NCI-H2196 (cell line): ENCODE results near the gene TUBGCP6.
A peak's percentile ranks its signal among the peaks of the same experiment; 100 is the strongest.
"Not testable (repeated sequence)": the region's sequence is repeated elsewhere in the genome, so short reads cannot be mapped to it uniquely, and the experiment has no call there.

Experiments
- DNase-seq: peaks from one replicate; lab custom pipeline; 2025; ENCODE audit not compliant: unreplicated experiment; lab: John Stamatoyannopoulos, UW

TUBGCP6 gene

GRCh38 chr22:50280708-50281383 is 36.0 kb upstream of the TUBGCP6 start:
- no peak for DNase-seq

GRCh38 chr22:50280022-50280707 is 35.3 kb upstream of the TUBGCP6 start:
- no peak for DNase-seq

- DNase-seq = no peak
Observed at GRCh38 chr22:50278956-50279619, 34.3 kb upstream of the TUBGCP6 start.

- DNase-seq = no peak
Observed at GRCh38 chr22:50278461-50278860, 33.6 kb upstream of the TUBGCP6 start.

- DNase-seq = no peak
Observed at GRCh38 chr22:50277761-50278160, 32.9 kb upstream of the TUBGCP6 start.

GRCh38 chr22:50276143-50276542 is 31.3 kb upstream of the TUBGCP6 start:
- DNase-seq = peak; percentile 7

- no peak for DNase-seq
Observed at GRCh38 chr22:50275181-50276055, 30.6 kb upstream of the TUBGCP6 start.

GRCh38 chr22:50274771-50275170 is 29.9 kb upstream of the TUBGCP6 start:
- DNase-seq = no peak

- DNase-seq = peak; percentile 37
Observed at GRCh38 chr22:50274311-50274710, 29.5 kb upstream of the TUBGCP6 start.

- DNase-seq = not testable (repeated sequence)
Observed at GRCh38 chr22:50273781-50274180, 29.0 kb upstream of the TUBGCP6 start.

GRCh38 chr22:50273352-50273751 is 28.5 kb upstream of the TUBGCP6 start:
- not testable (repeated sequence) for DNase-seq

- no peak for DNase-seq
Observed at GRCh38 chr22:50272044-50272802, 27.4 kb upstream of the TUBGCP6 start.

GRCh38 chr22:50271519-50271970 is 26.7 kb upstream of the TUBGCP6 start:
- DNase-seq = peak; percentile 71

- no peak for DNase-seq
Observed at GRCh38 chr22:50270666-50271394, 26.0 kb upstream of the TUBGCP6 start.

GRCh38 chr22:50269970-50270665 is 25.3 kb upstream of the TUBGCP6 start, which contains the start of gene MAPK11:
MAPK11 (minus strand) TSS chr22:50270380; CDS start chr22:50270292, 88 bp downstream.
- peak; percentile 48 for DNase-seq

GRCh38 chr22:50269573-50269969 is 24.7 kb upstream of the TUBGCP6 start:
- DNase-seq = no peak

- peak; percentile 70 for DNase-seq
Observed at GRCh38 chr22:50268655-50269113, 23.9 kb upstream of the TUBGCP6 start.

- no peak for DNase-seq
Observed at GRCh38 chr22:50267591-50268390, 23.0 kb upstream of the TUBGCP6 start.
